ENCODE data around the gene KCNJ6.
"Not testable (repeated sequence)": the region's sequence is repeated elsewhere in the genome, so short reads cannot be mapped to it uniquely, and the experiment has no call there.

KCNJ6 gene

GRCh38 chr21:37916310-37917051, at the start of gene KCNJ6:
TSS of gene KCNJ6 (minus strand) at chr21:37916457. CDS start at chr21:37840682, 75,775 bp downstream.
- DNase-seq (ENCODE audit: low read depth in 2 of 2) = no peak

DNA sequence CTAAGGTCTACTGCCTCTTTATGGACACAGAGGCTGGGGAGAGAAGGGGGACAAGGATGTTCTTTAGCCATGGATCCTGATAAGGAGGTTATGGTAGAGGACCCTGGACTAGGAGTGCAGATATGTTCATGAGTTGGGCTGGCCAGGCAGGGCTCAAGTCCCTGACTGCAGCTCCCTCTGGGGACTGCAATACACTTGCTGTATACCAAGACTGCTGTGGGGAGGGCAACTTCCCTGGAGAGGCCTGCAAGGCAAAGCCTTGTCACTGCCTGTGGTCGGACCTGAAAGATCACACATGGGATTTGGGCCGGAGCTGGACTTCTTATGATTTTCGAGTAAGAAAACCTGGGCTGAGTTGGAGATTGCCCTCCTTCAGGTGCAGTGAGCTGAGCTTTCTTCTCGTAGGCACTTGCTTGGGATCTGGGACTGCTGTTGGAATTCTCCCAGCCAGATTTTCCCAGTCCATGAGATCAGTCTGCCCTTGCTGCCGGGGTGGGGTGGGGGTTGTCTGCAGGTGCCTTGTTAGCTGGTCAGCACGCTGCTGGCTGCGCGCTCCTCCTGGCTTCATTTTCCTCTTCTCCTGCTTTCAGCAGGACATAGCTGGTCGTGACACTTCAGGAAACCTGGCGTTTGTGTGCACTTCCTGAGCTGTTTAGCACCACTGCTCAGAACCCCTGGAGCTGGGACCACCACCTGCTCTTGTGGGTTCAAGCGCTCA, 49.0 kb upstream of the KCNJ6 start:
- DNase-seq (ENCODE audit: low read depth in 2 of 2) = no peak

- DNase-seq (ENCODE audit: low read depth in 2 of 2) = no peak
Measured at GRCh38 chr21:37958537-37958936, 42.3 kb upstream of the KCNJ6 start.

DNA sequence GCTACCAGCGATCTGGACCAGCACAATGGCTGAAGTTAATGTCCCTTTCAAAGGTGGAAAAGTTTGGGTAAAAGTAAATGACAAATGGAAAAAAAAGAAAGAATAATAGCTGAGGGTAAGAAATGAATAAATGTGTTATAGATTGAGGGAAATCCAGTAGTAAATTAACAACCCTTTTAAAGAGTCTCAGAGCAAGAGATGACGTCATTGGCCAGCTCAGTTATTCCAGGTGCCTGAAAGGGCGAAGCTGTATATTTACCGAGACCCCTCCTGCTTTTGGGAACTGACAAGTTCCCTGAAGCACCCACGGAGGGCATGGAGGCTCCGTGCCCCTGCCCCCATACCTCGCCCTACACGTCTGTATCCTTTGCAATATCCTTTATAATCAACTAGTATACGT, 40.5 kb upstream of the KCNJ6 start:
- no peak for DNase-seq (ENCODE audit: low read depth in 2 of 2)

DNA sequence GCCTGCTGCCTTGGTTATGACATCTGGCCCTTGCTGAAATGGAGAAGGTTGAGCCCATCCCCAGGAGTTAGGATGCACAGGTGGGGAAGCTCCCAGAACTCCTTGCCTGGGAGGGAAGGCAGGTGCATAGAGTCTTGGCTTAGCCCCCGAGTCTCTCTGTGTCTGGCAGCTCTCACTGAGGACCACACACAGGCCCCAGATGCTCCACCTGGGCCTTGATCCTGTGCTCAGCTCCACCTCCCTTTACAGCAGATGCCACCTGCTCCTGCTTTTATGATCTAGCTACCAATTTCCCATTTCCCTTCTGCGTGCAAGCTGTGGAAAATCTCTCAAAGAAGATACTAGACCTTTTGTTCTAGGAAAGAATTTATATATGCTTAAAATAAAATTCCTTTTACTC, 28.8 kb upstream of the KCNJ6 start:
- DNase-seq (ENCODE audit: low read depth in 2 of 2) = no peak

- DNase-seq (ENCODE audit: low read depth in 2 of 2) = no peak
Measured at GRCh38 chr21:37944496-37944895, 28.2 kb upstream of the KCNJ6 start.

DNA sequence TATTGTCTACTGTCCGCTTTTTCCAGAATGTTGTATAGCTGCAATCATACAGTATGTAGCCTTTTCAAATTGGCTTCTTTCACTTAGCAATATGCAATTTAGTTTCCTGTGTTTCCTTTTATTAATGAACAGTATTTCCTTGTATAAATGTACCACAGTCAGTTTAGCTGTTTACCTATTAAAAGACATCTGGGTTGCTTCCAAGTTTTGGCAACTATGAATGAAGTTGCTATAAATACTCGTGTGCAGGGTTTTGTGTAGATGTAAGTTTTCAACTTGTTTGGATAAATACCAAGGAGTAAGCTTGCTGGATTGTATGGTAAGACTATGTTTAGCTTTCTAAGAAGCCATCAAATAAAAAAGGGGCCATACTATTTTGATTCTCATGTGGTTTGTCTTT, 24.4 kb upstream of the KCNJ6 start:
- no peak for DNase-seq (ENCODE audit: low read depth in 2 of 2)

DNA sequence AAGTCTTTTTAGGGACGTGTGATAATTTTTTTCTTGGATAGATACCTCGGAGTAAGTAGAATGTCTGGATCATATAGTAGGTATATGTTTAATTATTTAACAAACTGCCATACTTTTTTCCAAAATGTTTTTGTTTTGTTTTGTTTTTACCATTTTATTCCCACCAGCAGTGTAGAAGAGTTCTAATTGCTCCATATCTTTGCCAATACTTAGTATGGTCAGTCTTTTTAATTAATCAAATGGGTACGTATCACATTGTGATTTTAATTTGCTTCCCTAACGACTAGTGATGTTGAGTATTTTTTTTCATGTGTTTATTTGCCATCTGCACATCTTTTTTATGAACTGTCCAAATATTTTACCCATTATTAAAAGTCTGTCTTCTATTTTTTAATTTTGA, 23.6 kb upstream of the KCNJ6 start:
- DNase-seq (ENCODE audit: low read depth in 2 of 2) = no peak

GRCh38 chr21:37939251-37939650, 23.0 kb upstream of the KCNJ6 start:
- DNase-seq (ENCODE audit: low read depth in 2 of 2) = no peak

- no peak for DNase-seq (ENCODE audit: low read depth in 2 of 2)
Measured at GRCh38 chr21:37937668-37938067, 21.4 kb upstream of the KCNJ6 start.

DNA sequence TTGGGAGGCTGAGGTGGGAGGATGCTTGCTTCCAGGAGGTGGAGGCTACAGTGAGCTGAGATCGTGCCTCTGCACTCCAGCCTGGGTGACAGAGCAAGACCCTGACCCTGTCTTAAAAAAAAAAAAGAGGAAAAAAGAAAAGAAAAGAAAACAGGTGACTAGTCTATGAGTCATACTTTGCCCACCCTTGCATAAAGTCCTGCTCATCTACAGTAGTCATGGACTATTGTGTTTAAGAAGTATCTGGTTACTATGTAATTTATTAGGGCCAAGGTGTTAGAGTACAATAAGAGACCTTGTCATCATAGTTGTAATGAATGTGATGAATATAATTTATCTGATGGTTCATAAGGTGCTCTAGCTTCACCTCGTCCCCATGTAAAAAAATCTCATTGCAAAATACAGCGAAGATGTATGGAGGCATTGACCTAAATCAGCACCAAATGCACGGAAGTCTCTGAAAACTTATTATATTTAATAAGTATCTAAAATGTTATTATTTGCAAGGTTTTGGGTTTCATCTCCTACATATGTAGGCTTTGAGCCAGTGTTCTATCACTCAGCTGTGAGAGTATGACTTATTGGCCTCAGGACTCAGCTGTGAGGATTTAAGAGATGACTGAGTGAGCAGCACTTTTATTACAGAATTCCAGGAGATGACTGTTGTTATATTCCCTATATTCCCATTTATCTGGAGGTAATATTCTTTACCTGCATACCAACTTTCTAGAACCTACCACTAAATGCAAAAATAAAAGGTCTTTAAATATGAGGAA, 19.9 kb upstream of the KCNJ6 start:
- no peak for DNase-seq (ENCODE audit: low read depth in 2 of 2)

GRCh38 chr21:37932936-37933335, 16.7 kb upstream of the KCNJ6 start:
- no peak for DNase-seq (ENCODE audit: low read depth in 2 of 2)

DNA sequence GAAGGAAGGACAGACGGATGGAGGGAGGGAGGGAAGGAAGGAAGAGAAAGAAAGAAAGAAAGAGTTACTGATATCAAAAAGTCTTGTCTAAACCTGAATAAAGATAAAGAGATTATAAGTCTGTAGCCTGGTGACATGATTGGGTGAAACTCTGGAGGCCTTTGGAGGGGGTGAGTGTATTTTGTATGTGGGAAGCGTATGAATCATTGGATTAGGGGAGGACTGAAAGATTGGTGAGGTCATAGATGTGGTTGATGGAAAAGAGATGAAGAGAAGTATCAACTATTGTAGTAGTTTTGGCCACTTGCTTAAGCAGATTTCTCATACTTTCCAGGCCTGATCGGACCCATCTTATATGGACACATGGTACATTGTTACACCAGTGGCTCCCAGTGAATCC, 11.5 kb upstream of the KCNJ6 start:
- no peak for DNase-seq (ENCODE audit: low read depth in 2 of 2)

DNA sequence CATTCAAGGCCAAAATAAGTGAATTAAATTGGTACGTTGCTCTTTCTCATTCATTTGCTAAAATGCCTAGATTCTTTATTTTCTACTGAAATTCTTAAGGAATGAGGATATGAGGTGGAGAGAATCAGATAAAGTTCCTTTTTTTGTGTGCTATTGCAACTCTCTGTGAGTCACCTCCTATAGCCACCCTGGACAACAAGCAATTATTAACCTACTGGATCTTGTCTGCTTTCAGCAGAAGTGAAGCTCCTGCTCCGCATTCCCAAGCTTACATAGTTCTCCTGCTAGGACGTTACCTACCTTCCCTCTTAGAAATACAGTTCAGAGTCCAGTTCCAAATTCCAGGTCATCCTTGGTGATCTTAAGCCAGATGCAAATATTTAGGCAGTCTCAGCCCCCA, 4.8 kb upstream of the KCNJ6 start:
- no peak for DNase-seq (ENCODE audit: low read depth in 2 of 2)

DNA sequence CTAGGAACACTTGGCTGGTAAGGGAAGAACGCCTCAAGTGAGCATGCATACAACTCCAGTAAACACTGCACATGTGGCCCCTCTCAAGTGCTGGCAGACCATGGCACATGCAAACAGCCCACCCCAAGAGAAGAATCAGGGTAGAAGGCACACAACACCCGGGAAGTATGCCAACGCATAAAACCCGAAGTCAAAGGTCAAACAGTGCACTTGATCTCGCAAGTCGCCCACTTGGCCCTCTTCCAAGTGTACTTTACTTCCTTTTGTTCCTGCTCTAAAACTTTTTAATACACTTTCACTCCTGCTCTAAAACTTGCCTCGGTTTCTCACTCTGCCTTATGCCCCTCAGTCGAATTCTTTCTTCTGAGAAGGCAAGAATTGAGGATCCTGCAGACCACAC, 4.0 kb upstream of the KCNJ6 start:
- not testable (repeated sequence) for DNase-seq (ENCODE audit: low read depth in 2 of 2)

- no peak for DNase-seq (ENCODE audit: low read depth in 2 of 2)
Measured at GRCh38 chr21:37917612-37918011, 1.4 kb upstream of the KCNJ6 start.

- no peak for DNase-seq (ENCODE audit: low read depth in 2 of 2)
Measured at GRCh38 chr21:37915941-37916309, 332 bp downstream of the KCNJ6 start.

DNA sequence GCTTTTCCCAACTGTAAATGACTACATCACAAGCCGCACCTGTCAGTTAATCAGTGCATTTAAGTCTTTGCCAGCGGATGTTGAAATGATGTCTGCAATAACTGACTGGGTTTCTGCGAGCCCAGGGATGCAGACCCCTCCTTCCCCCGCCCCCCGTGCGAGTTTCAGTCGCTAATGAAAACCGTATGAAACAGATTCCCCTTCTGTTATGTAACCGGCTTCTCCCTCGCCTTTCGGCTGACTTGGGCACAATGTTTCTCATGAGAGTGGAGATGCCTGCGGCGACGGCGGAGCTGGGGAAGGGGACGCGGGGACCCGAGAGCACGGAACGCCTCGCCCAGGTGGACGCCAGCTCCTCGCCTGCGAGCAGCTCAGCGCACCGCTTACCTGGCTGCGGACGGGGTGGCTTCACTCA, 753 bp downstream of the KCNJ6 start:
- no peak for DNase-seq (ENCODE audit: low read depth in 2 of 2)

GRCh38 chr21:37912616-37913015, 3.6 kb downstream of the KCNJ6 start:
- no peak for DNase-seq (ENCODE audit: low read depth in 2 of 2)

GRCh38 chr21:37909936-37910335, 6.3 kb downstream of the KCNJ6 start:
- DNase-seq (ENCODE audit: low read depth in 2 of 2) = no peak

DNA sequence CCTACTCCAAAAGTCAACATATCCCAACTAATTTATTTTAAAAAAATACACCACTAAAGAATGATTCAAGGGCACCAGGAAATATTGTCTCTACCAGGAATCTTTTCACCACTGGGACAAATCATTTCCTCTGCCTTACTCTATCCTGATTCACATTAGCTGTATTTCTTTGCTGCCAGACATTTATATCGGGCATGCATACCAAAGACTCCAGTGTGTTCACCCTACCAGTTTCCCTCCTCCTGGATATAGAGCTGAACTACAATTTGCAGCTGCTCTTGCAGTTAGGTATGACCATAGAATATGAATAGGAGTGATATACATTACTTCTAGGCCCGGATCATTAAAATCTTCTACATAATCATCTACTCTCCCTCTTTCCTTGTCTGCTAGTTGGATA, 7.6 kb downstream of the KCNJ6 start:
- DNase-seq (ENCODE audit: low read depth in 2 of 2) = no peak

- no peak for DNase-seq (ENCODE audit: low read depth in 2 of 2)
Measured at GRCh38 chr21:37907076-37907475, 9.2 kb downstream of the KCNJ6 start.

GRCh38 chr21:37905291-37905690, 11.0 kb downstream of the KCNJ6 start:
- no peak for DNase-seq (ENCODE audit: low read depth in 2 of 2)

All from activated CD4-positive, alpha-beta T cell treated with anti-CD3 and anti-CD28 coated beads for 24 hours (primary cell).